HCT116 (cell line): ENCODE results near the gene CELF2. TPM values are rescaled to one million over a fixed set of nuclear protein-coding genes. Genes with fewer than 3 reads are reported as not detected.

Source experiments
- ATAC-seq: fragments of 200-7000 bp; cut with Tn5 transposase; 2 replicates; pipeline ENCODE4 v1.9.1; 2020; ENCODE audit warnings: mild to moderate bottlenecking, moderate library complexity
- BruUV-seq: library from RNA; stranded (reverse); fragments of 400-500 nt; replicated peaks from 2 replicates; lab custom pipeline; 2021; lab: Mats Ljungman, UMichigan
- CTCF ChIA-PET: fragments of 300-600 bp; sonication (Branson Sonifier 250); formaldehyde crosslinking; loops from one replicate; lab custom pipeline; 2021; ENCODE audit warnings: antibody characterized with exemption; lab: Charles Lee
- POLR2A ChIA-PET: fragments of 300-600, 350-600 bp; sonication (Branson Sonifier 250); formaldehyde crosslinking; loops from one replicate; lab custom pipeline; 2021; ENCODE audit warnings: antibody characterized with exemption; lab: Charles Lee
- RAD21 ChIA-PET, 2 experiments: fragments of 300-600 bp; sonication (Branson Sonifier 250); formaldehyde crosslinking; loops; one replicate each; lab custom pipeline; 2023; ENCODE audit warnings: low total read pairs in 2 of 2; ENCODE audit not compliant: uncharacterized antibody in 2 of 2, unreplicated experiment in 2 of 2, low non-redundant PET in 1 of 2; lab: Charles Lee
- DNase-seq: peaks from one replicate; pipeline ENCODE4 v3.0.0-alpha.2; 2010; ENCODE audit warnings: low read depth, low spot score
- H2AFZ ChIP-seq: fragments of 200-600 bp; shearing (Covaris generic), sonication (generic); 2 replicates; pipeline ENCODE4 v1.6.1; 2017; ENCODE audit warnings: low read depth, mixed run types, mixed read lengths, antibody characterized with exemption, low read length; ENCODE audit not compliant: poor library complexity, severe bottlenecking
- H3K27ac ChIP-seq: 2 replicates; pipeline ENCODE4 v1.5.1; 2012; ENCODE audit warnings: low read depth, low read length
- H3K27me3 ChIP-seq: fragments of 200-600 bp; sonication (generic); 2 replicates; pipeline ENCODE4 v1.6.1; 2016; ENCODE audit warnings: mixed run types, low read length, mixed read lengths; ENCODE audit not compliant: insufficient read depth
- H3K36me3 ChIP-seq, 2 experiments: fragments of 200-500 bp in 1 of 2; fragments of 200-600 bp in 1 of 2; sonication (Bioruptor generic) in 1 of 2; sonication (generic) in 1 of 2; 2 replicates each; pipeline versions ENCODE4 v1.5.1 to v1.6.1; 2014 to 2016; ENCODE audit warnings: low read length in 2 of 2, inconsistent platforms in 1 of 2, mixed read lengths in 1 of 2, mixed run types in 1 of 2; ENCODE audit not compliant: insufficient read depth in 2 of 2, control insufficient read depth in 1 of 2
- H3K4me1 ChIP-seq, 2 experiments: fragments of 200-600 bp in 1 of 2; sonication (generic) in 1 of 2; 2 replicates each; pipeline versions ENCODE4 v1.5.1 to v1.6.1; 2012 to 2017; ENCODE audit warnings: low read length in 2 of 2, inconsistent platforms in 1 of 2, mild to moderate bottlenecking in 1 of 2, mixed read lengths in 1 of 2, mixed run types in 1 of 2, moderate library complexity in 1 of 2; ENCODE audit not compliant: insufficient read depth in 2 of 2, control insufficient read depth in 1 of 2
- H3K4me2 ChIP-seq: fragments of 200-600 bp; sonication (generic); 2 replicates; pipeline ENCODE4 v1.6.1; 2017; ENCODE audit warnings: mixed run types, low read length, mixed read lengths
- H3K4me3 ChIP-seq, 2 experiments: fragments of 200-600 bp in 1 of 2; sonication (generic) in 1 of 2; replicated peaks in 1 of 2; 2 replicates each; pipeline ENCODE4 v1.5.1; 2011 to 2016; ENCODE audit warnings: low read length in 2 of 2, control low read depth in 1 of 2, low read depth in 1 of 2, mild to moderate bottlenecking in 1 of 2, mixed read lengths in 1 of 2, mixed run types in 1 of 2
- H3K79me2 ChIP-seq: fragments of 200-600 bp; sonication (generic); 2 replicates; pipeline ENCODE4 v1.6.1; 2017; ENCODE audit warnings: mild to moderate bottlenecking, mixed run types, low read length, moderate library complexity, mixed read lengths; ENCODE audit not compliant: insufficient read depth
- H3K9ac ChIP-seq: fragments of 200-600 bp; sonication (generic); 2 replicates; pipeline ENCODE4 v1.6.1; 2016; ENCODE audit warnings: low read length, mixed read lengths
- H3K9me2 ChIP-seq: fragments of 200-600 bp; sonication (generic), shearing (Covaris generic); 2 replicates; pipeline ENCODE4 v1.6.1; 2017; ENCODE audit warnings: mixed run types, mild to moderate bottlenecking, moderate library complexity; ENCODE audit not compliant: insufficient read depth
- H3K9me3 ChIP-seq, 2 experiments: fragments of 200-500 bp in 1 of 2; fragments of 200-600 bp in 1 of 2; sonication (Bioruptor generic) in 1 of 2; sonication (generic) in 1 of 2; 2 replicates each; pipeline ENCODE4 v1.6.1; 2014 to 2017; ENCODE audit warnings: low read length in 2 of 2, mixed read lengths in 2 of 2, inconsistent platforms in 1 of 2, low read depth in 1 of 2, mild to moderate bottlenecking in 1 of 2, mixed run types in 1 of 2, moderate library complexity in 1 of 2; ENCODE audit not compliant: control insufficient read depth in 1 of 2, insufficient read depth in 1 of 2
- H4K20me1 ChIP-seq: fragments of 200-600 bp; sonication (generic), shearing (Covaris generic); 2 replicates; pipeline ENCODE4 v1.6.1; 2017; ENCODE audit warnings: mixed run types, mild to moderate bottlenecking, moderate library complexity; ENCODE audit not compliant: insufficient read depth
- ATF3 ChIP-seq: IDR thresholded peaks from 2 replicates; pipeline ENCODE4 v1.6.1; 2012
- CBX3 ChIP-seq: IDR thresholded peaks from 2 replicates; pipeline ENCODE4 v1.6.1; 2012; ENCODE audit warnings: low read depth
- CTCF ChIP-seq, 3 experiments: fragments of 200-600 bp in 1 of 3; sonication (generic) in 1 of 3; IDR thresholded peaks in 2 of 3; conservative IDR thresholded peaks in 1 of 3; 2 replicates each; pipeline ENCODE4 v1.5.1; 2012 to 2017; ENCODE audit warnings: low read depth in 2 of 3, low read length in 2 of 3, antibody characterized with exemption in 1 of 3, borderline replicate concordance in 1 of 3, control low read depth in 1 of 3, mild to moderate bottlenecking in 1 of 3, mixed read lengths in 1 of 3, mixed run types in 1 of 3, moderate library complexity in 1 of 3; ENCODE audit not compliant: insufficient read depth in 1 of 3
- EGR1 ChIP-seq: IDR thresholded peaks from 2 replicates; pipeline ENCODE4 v1.6.1; 2012; ENCODE audit warnings: low read depth
- ELF1 ChIP-seq: IDR thresholded peaks from 2 replicates; pipeline ENCODE4 v1.6.1; 2012; ENCODE audit warnings: low read depth, borderline replicate concordance
- EZH2phosphoT487 ChIP-seq: fragments of 200-600 bp; IDR thresholded peaks from 2 replicates; pipeline ENCODE4 v1.6.1; 2018; ENCODE audit warnings: antibody characterized with exemption, borderline replicate concordance
- FOSL1 ChIP-seq: IDR thresholded peaks from 2 replicates; pipeline ENCODE4 v1.6.1; 2012; ENCODE audit warnings: low read depth
- JUND ChIP-seq: IDR thresholded peaks from 2 replicates; pipeline ENCODE4 v1.6.1; 2012
- MAX ChIP-seq: IDR thresholded peaks from 2 replicates; pipeline ENCODE4 v1.6.1; 2012
- POLR2A ChIP-seq: IDR thresholded peaks from 2 replicates; pipeline ENCODE4 v1.7.0; 2011; ENCODE audit warnings: borderline replicate concordance; ENCODE audit not compliant: insufficient read depth, insufficient read length; ENCODE audit errors: extremely low read depth
- POLR2AphosphoS5 ChIP-seq: IDR thresholded peaks from 2 replicates; pipeline ENCODE4 v1.6.1; 2011; ENCODE audit warnings: mild to moderate bottlenecking, low read depth, low read length, moderate library complexity
- RAD21 ChIP-seq: IDR thresholded peaks from 2 replicates; pipeline ENCODE4 v1.6.1; 2012; ENCODE audit warnings: low read depth, mild to moderate bottlenecking
- REST ChIP-seq: IDR thresholded peaks from 2 replicates; pipeline ENCODE4 v1.6.1; 2012; ENCODE audit warnings: low read depth
- SIN3A ChIP-seq: IDR thresholded peaks from 2 replicates; pipeline ENCODE4 v1.6.1; 2012; ENCODE audit warnings: low read depth
- SP1 ChIP-seq: IDR thresholded peaks from 2 replicates; pipeline ENCODE4 v1.6.1; 2012; ENCODE audit warnings: low read depth
- SRF ChIP-seq: IDR thresholded peaks from 2 replicates; pipeline ENCODE4 v1.6.1; 2012; ENCODE audit warnings: low read depth
- ZFX ChIP-seq: fragments of 450-650 bp; IDR thresholded peaks from 2 replicates; pipeline ENCODE4 v1.6.1; 2017
- intact Hi-C: fragments of 100-400 bp; cut with micrococcal nuclease; formaldehyde crosslinking; loops from 2 replicates; pipeline ENCODE4 v1.10.0; 2022
- total RNA-seq: library from RNA; stranded (reverse); gene quantifications from one replicate; pipeline ENCODE4 v1.2.1, GENCODE V29; 2021; ENCODE audit not compliant: unreplicated experiment

CELF2 gene
- total RNA-seq, 1 experiment from 2014 or later = 0.66 TPM

- ATAC-seq (no peak), DNase-seq (no peak)
- Histone ChIP-seq H3K4me2 (no peak overlapping the region), H3K27me3 (no peaks in the 10 kb centered on the region), H3K4me1 (no peaks in the 10 kb centered on the region), H4K20me1 (no peaks in the 10 kb centered on the region), H3K9me3 (no peaks in the 10 kb centered on the region), H2AFZ (no peak overlapping the region), H3K4me3 (no peak overlapping the region), H3K27ac (no peak overlapping the region), H3K9ac (no peak overlapping the region), H3K36me3 (no peaks in the 10 kb centered on the region), H3K9me2 (no peaks in the 10 kb centered on the region), H3K79me2 (no peaks in the 10 kb centered on the region)
- ChIA-PET CTCF (no interaction called here), POLR2A (no interaction called here), RAD21 (no interaction called here)
- intact Hi-C loops = no loop called here
- TF ChIP-seq ZFX (no peak), POLR2A (no peak), EGR1 (no peak), SRF (no peak), FOSL1 (no peak), MAX (no peak), EZH2phosphoT487 (no peak), SP1 (no peak), ELF1 (no peak), CBX3 (no peak), CTCF (IDR thresholded peaks at IDR 0.05 in 2 of 3, conservative IDR thresholded peaks at IDR 0.05 in 1 of 3; ENCODE audit: borderline replicate concordance in 1 of 3, insufficient read depth in 1 of 3, low read depth in 2 of 3, low read length in 2 of 3) (no peak), POLR2AphosphoS5 (no peak), ATF3 (no peak), SIN3A (no peak), JUND (no peak), REST (no peak), RAD21 (no peak)
- no TSS peak for BruUV-seq
These were observed 97.7 kb downstream of the CELF2 start for GRCh38 chr10:11115337-11115736.
